GM21619 (cell line): ENCODE results near the gene CTSW.
A peak's percentile ranks its signal among the peaks of the same experiment; 100 is the strongest.

ENCODE experiments used
- ATAC-seq: cut with Tn5 transposase; IDR thresholded peaks from one replicate; pipeline ENCODE4 v1.9.1; 2021; ENCODE audit not compliant: unreplicated experiment

CTSW gene

DNA sequence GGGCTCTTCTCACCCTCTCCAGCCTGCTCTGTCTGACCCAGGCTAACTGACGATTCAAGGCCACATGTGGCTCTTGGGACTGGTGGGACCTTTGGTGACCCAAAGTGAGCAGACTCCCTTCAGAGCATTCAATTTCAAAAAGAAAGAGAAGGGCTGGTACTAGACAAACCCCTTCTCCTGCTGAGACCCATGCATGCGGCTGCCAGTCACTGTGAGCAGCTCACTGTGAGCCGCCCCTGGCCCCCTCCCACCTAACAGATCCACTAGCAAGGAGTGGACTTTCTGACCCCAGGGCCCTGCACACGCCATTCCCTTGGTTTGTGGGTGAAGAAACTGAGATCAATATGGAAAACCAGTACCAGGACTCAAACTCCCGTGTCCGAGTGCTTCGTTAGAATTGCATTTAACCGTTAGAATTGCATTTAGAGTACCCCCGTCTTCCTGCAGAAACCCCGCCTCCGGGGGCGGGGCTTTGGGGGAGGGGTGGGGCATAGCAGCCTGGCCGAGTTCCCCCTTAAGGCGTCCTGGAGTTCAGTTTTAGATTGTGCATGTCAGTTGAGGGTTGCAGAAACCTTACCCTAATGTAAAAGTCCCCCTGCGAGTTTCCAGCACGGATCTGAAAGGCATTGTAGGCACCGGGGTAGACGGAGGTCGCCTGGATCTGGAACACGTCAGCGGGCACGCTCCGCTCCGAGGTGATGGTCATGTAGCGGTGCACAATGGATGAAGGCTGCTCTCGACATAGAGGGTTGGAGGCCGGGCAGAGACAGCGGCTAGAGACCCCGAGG is 12.2 kb upstream of the CTSW start:
- ATAC-seq, result no peak

DNA sequence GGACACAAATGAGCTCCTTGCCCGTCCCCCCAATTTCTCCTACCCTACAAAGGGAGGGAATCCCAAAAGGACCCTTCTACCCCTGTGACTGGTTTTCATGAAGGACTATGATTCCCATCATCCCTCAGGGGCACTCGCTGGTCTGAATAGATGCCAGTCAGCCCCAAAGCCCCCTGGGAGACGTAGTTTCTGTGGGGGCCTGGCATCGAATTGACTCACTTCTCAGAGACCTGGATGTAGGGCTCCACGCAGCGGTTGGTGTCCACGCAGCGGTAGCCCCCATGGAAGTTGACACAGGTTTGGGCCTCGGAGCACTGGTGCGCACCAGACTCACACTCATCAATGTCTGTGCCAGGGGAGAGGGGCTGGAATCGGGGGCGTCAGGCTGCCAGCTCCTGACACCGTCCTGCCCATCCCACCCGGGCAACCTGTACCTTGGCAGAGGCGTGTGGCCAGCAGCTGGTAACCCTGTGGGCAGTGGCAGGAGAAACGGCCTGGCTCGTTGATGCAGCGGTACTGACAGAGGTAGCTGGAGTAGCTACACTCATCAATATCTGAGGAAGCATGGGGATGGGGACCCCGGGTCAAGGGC is 11.5 kb upstream of the CTSW start:
- ATAC-seq, result no peak

DNA sequence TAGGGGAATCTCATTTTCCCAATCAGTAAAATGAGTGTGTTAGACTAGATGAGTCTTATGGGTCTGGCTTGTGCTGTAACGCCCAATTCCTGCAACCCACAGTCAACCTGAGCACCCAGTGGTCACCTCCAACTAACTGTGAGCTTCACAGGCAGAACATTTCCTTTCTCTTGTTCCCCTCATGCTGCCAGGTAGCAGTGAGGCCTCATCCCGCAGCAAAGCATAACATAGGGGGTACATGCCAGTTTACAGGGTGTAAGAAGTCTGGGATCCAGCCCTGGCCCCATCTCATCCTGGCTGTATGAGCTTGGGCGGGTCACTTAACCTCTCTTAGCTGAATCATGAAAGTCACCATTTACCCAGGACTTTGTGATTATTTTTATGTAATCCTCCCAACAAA is 10.7 kb upstream of the CTSW start:
- ATAC-seq, result no peak

DNA sequence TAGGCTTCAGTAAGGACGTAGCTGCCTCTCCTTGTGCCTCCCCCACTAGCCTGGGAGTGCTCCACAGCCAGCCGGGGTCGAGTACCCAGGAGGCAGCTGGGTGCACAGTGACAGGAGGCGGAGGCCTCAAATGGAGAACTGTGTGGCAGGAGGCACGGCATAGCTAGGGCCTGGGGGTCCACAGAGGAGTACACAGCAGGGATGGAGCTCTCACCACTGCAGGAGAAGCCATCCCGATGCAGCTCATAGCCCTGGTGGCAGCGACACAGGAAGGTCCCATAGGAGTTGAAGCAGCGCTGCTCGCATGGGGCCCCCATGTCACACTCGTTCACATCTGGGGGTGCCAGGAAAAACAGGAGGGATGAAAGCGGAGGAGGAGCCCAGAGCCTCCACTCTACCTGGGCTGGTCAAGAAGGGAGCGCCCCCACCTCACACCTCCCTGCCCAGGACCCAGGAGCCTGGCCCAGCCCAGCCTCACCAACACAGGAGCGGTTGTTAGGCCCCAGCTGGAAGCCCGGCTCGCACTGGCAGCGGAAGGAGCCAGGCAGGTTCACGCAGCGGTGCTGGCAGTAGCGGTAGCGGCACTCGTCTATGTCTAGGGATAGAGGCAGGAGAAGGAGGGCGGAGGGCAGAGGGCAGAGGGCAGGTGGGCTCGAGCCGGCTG is 9.9 kb upstream of the CTSW start:
- no peak for ATAC-seq

DNA sequence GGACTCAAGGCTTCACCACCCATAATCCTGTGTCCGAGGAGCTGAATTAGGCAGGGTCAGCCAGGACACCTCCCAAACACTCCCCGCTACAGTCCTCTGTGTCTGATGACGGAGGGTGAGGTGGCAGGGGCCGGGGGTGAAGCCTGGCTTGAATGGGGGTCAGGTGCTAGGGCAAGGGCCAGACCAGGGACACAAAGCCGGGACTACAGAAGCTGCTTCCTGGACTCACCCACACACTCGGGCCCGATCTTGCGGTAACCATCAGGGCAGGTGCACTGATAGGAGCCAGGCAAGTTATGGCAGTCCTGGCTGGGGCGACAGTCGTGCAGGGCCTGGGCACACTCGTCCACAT is 9.4 kb upstream of the CTSW start:
- no peak for ATAC-seq

DNA sequence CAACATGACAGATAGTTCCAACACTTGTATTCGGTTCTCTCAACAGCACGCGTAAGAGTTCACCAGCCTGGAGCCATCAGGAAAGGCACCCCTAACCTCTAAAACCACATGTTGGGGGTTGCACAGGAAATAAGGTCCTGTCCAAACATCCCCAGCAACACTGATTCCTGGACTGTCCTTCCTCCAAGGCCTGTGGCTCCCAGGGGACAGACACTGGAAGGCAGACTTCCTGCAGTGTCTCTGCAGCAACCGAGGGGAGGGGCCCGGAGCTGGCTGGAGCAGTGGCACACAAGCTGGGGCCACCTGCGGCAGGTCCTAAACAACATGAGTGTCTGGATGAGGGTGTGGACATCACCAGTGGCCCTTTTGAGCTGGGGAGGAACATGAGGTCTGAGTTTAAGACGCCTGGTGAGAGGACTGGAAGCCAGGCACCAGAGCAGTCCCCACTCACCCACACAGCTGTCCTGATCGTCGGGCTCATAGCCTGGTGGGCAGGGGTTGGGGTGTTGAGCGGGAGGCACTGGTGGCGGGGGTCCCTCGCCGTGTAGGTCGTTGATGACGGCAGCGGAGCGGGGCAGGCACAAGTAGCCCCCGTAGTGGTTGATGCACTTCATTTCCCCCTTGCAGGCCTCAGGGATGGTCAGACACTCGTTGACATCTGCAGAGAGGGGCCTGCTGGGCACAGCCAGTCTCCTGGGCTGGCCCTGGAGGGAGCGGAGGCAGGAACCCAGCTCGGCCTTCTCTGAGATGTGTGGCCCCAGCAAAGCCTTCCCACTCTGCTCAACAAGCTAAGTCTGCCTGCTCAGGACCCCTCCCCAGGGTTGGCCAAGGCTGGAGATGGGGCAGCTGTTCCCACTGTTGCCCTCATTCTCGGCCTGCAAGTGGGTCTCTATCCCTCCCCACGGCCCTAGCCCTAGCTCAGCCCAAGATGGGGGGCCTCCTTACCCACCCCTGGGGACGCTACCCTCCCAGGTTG is 8.6 kb upstream of the CTSW start:
- ATAC-seq, result no peak

DNA sequence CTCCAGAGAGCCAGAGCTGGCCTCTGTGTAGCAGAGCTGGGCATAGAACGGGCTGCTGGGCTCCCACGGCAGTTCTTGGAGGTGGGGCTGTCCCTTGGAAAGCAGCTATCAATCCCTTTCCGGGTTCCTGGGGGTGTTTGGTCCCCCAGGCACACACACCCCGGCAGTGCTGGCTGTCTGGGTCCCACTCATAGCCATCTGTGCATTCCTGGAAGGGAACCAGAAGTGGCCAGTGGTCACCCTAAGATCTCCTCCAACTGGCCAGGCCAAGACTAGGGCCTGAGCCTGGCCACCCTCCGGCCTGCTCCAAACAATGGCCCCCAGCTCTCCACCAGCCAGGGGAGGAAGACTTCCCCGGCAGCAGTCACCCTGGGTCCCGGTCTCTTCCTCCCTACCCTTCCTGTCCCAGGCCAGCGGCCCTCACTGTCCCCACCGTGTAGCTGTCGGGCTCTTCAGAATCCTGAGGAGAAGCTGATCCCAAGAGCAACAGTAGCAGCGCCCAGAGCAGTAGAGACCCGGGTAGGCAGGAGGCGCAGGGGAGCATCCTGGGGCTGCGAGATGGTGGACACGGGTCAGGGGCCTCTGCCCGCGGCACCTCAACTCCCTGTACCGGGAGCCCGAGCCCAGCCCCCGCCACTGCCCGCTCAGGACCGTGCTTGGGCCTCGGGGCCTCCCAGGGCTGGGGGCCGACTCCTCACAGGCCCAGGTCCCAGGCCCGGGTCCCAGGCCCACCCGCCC is 7.7 kb upstream of the CTSW start:
- no peak for ATAC-seq

DNA sequence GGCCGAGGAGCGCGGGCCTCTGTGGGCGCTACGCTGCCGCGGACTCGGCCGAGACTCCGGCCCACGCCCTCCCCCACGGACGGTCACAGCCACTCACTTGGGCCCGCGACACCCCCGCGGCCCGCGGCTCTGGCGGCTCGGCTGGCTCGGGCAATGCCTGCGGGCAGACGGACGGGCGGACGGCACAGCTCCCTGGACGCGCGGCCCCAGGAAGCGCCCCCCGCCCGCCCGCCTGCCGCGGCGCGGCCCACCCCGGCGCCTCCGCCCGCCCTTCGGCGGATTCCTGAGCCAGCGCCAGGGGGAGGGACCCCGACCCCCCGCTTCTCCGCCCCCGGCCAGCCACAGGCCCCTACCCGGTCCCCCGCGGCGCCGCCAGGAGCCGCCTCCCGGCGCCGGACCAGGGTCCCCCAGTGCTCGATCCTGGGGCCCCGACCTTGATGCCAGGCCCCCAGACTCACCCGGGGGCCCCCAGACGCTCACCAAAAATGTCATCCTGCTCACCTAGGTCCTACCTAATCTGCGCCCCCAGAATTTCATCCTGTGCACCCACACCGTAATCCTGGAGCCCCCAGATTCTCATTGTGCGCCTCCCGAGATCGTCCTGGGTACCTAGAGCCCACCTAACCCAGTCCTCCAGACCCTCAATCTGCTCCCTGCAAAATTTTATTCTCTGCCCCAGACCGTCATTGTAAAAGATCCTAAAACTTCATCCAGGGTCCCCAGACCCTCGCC is 6.9 kb upstream of the CTSW start, which contains the start of gene EFEMP2:
EFEMP2 (minus strand) TSS at position 215 of the 732 bp plus-strand sequence. CDS start 446 bp downstream, outside the sequence.
- no peak for ATAC-seq

DNA sequence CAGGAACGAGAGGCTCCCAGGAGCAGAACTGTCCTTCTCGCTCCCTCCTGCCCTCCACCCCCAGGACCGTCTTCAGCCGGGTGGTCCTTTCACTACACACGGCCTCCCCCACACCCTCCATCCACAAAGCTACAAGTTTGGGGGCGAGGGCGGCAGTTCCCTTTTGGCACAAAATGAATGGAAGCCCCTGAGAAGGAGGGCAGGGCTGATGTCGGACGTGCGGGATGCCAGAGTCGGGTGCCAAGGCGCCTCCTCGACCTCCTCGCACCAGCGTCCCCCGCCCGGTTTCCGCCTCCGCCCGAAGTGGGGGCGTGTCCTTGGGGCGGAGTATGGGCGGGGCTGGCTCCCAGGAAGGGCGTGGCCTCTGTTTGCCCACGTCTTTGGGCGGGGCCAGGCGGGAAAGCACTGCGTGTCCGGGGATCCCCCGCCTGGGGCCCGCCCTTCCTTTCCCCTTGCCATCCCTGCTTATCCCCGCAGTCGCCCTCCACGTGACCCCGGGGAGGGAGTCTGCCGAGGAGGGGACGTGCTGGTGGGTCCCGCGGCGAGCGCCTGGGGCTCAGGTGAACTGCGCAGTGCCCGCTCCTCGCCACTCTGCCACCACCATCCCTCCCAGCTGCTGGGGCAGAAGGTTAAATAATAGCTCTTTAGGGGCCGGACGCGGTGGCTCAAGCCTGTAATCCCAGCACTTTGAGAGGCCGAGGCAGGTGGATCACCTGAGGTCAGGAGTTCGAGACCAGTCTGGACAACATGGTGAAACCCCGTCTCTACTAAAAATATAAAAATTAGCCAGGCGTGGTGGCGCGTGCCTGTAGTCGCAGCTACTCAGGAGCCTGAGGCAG is 6.1 kb upstream of the CTSW start:
- ATAC-seq, result peak; percentile 68

DNA sequence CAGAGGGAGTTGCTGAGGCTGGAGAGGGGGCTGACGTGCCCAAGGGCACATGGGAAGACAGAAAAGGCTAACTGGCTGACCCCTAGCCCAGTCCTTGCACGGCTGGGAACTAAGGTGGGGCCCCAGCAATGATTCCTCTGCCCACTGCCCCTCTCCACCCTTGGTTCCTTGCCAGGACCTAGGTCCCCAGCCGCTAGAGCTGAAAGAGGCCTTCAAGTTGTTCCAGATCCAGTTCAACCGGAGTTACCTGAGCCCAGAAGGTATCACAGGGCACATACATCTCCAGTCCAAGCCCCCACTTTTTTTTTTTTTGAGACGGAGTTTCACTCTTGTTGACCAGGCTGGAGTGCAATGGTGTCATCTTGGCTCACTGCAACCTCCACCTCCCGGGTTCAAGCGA is 390 bp downstream of the CTSW start:
- ATAC-seq, result no peak

DNA sequence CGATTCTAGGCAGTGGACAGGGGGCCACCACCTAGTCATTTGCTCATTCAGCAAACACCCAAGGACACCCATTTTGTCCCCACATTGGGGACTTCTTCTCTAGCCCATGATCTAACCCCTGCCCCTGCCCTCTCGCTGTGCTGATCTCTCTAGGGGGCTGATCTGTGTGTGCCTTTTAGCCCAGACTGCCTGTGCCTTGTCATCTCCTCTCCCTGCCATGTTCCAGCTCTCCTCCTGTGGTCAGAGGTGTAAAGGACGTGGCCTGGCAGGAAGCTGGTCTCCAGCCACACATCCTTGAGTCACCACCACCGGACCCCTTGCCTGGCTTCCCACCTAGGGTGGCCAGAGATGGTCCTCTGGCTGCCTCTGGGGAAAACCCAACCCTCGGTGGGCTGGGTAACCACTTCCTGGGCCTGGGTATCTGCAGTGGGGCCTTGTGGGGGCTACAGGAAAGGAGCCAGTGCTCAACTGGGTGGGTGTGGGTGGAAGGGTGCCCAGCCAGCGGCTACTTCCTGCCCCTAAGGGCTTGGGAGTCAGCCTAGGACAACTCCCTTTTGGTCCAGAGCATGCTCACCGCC is 1.3 kb downstream of the CTSW start:
- no peak for ATAC-seq

DNA sequence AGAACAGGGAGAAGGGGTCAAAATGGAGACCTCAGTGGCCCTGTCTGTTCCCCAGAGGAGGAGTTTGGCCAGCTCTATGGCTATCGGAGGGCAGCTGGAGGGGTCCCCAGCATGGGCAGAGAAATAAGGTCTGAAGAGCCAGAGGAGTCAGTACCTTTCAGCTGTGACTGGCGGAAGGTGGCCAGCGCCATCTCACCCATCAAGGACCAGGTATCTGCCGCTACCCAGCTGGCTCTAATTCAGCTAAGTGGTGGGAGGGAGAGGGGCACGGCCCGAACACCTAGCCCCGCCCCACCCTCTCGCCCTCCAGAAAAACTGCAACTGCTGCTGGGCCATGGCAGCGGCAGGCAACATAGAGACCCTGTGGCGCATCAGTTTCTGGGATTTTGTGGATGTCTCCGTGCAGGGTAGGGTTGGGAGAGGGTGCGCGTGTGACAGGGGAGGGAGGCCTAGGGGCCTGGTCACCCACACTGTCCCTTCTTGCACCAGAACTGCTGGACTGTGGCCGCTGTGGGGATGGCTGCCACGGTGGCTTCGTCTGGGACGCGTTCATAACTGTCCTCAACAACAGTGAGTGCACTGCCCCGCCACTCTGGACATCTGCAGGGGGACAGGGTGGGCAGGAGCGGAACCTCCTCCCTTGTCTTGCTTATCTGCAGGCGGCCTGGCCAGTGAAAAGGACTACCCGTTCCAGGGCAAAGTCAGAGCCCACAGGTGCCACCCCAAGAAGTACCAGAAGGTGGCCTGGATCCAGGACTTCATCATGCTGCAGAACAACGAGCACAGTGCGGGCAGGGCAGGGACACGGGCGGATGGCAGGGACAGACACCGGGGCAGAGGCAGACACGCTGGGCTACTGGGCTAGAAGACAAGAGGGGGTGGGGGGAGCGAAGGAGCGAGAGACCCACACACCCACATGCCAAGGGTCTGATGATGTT is 2.8 kb downstream of the CTSW start:
- ATAC-seq, result no peak

DNA sequence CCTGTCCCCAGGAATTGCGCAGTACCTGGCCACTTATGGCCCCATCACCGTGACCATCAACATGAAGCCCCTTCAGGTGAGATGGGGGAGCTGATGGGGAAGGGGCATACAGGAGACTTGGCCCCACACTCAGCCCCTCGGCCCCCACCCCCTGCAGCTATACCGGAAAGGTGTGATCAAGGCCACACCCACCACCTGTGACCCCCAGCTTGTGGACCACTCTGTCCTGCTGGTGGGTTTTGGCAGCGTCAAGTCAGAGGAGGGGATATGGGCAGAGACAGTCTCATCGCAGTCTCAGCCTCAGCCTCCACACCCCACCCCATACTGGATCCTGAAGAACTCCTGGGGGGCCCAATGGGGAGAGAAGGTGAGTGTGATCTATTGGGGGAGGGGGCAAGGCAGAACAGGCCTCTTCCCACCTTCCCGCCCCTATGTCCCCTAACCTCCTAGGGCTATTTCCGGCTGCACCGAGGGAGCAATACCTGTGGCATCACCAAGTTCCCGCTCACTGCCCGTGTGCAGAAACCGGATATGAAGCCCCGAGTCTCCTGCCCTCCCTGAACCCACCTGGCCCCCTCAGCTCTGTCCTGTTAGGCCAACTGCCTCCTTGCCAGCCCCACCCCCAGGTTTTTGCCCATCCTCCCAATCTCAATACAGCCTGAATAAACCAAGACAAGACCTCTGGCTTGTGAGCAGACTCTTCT is 3.6 kb downstream of the CTSW start:
- ATAC-seq, result no peak

DNA sequence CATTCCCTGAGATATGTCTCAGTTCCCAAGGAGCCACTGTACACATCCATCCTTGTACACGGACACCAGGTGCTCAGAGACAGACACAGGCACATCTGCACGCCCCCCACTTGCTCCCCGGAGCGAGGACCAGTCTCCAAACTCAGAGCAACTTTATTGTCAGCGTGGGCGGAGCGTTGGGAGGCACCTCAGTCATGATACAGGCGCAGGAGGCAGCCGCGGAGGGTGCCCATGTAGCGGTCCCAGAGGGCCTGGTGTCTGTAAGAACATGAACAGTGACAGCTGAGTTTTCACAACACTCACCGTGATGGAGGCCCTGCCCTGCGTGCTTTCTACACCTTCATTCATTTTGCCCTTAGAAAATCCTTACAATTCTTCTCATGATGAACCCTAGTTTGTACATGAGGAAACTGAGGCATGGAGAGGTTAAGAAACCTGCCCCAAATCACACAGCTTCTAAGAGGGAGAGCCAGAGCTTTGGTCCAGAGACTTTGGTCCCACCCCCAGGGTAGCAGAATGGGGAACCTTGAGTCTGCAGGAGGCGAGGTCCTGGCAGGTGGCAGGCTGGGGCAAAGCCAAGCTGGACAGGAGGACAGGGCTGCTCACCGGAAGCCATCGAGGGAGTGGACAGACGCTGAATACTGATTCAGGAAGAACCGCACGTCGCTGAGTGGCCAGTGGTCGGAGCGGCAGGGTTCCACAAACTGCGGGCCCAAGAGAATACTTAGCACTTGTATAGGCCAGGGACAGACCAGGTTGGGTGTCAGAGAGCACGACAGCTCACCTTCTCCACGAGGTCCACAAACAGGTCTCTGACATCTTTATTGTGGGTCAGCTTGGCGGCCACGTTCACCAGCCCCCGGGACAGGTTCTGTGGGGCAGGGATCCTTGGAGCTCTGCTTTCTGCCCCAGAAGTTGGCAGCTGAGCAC is 4.4 kb downstream of the CTSW start:
- ATAC-seq, result no peak

DNA sequence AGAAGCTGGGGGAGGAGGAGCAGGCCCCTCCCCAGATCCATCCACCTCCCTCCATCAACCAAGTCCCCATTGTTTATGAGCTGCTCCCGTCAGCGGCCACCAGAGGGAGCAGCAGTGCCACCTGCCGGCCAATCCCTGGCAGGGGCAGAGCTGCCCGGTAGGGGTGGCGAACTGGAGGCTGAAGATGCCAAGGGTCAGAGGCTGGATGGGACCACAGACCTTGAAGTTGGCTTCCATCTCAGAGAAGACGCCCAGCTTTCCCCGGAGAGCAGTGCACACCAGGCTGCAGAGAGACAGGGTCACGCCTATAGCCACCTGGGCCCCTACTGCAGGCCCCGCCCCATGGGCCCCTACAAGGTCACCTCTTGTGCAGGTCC is 5.1 kb downstream of the CTSW start:
- ATAC-seq, result no peak

DNA sequence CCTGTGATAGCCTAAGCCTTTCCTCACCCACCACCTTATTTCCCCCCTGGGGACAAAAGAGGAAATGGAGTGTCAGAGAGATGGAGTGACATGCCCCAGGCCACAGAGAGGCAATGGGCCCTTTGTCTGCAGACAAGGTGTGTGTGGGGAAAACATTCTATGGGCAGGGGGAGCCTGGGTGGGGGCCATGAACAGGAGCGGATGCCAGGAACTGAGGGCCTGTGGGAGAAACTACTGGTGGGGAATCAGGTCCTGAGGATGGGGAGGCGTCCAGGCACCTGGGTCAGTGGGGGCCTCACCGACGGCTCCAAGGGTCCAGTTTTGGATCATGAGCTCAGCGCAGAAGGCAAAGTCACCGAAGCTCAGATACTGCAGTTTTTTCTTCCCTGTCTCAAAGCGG is 5.6 kb downstream of the CTSW start:
- ATAC-seq, result no peak
